GM12872 (cell line): ENCODE measurements around the gene BRD8.

Experiments used
- TF ChIP-seq, protein P1 (sequence below): IDR thresholded peaks from 3 replicates; pipeline ENCODE4 v1.5.1; 2011; ENCODE audit warnings: low read depth, mild to moderate bottlenecking, low read length, moderate library complexity; ENCODE audit not compliant: insufficient read depth

The BRD8 gene

DNA sequence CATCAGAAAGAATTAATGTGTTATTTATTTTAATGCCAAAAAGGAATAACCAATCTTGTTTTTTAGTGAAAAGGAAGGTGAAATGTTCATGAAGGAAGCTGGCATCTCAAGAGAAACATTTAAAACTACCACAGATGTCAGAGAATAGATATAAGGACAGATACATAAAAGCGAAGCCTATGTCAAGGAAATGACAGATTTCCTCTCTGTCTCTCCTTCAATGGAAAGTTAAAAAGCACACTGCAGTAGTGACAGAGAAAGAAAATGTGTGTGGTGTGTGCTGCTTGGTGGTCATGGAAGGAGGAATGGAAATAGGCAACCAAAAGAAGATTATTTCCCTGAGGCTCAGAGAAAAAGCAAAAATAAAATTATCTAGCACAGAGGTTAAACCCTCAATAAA, 85.4 kb downstream of the BRD8 start:
- TF ChIP-seq, protein P1, sequence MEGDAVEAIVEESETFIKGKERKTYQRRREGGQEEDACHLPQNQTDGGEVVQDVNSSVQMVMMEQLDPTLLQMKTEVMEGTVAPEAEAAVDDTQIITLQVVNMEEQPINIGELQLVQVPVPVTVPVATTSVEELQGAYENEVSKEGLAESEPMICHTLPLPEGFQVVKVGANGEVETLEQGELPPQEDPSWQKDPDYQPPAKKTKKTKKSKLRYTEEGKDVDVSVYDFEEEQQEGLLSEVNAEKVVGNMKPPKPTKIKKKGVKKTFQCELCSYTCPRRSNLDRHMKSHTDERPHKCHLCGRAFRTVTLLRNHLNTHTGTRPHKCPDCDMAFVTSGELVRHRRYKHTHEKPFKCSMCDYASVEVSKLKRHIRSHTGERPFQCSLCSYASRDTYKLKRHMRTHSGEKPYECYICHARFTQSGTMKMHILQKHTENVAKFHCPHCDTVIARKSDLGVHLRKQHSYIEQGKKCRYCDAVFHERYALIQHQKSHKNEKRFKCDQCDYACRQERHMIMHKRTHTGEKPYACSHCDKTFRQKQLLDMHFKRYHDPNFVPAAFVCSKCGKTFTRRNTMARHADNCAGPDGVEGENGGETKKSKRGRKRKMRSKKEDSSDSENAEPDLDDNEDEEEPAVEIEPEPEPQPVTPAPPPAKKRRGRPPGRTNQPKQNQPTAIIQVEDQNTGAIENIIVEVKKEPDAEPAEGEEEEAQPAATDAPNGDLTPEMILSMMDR: no peak

DNA sequence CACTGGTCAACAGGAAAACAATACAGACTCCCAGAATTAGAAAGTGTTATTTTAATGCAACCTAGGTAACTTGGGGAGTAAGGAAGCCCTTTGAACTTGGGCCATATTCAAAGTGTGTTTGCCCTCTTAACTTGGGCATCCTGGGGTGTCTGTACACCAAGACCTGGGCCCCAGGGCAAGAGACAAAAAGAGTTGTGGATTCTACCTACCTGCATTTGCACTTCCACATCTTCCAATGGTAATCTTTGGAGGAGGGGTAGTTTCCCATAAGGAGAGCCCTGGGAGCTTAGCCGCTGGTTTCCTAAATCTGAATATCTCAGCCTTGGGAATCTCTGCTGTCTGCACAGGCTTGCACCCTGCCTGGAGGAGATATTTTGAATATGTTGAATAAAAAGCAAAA, 86.1 kb downstream of the BRD8 start:
- TF ChIP-seq, protein P1: no peak

DNA sequence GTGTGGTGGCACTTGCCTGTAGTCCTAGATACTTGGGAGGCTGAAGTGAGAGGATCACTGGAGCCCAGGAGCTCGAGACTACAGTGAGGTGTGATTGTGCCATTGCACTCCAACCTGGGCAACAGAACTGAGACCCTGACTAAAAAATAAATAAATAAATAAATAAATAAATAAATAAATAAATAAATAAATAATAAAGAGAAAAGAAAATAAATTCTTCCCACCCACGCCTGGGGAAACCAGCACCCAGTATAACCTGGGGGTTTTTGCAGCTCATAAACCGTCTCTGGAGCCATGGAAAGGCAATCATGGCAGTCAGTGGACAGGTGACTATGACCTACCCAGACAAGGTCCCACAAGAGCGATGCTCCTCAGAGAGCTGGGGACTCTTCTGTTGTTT, 86.7 kb downstream of the BRD8 start:
- TF ChIP-seq, protein P1: no peak
